H1 (cell line): ENCODE data around the gene TGFBI.

ENCODE experiments used
- GABPA ChIP-seq: IDR thresholded peaks from 2 replicates; pipeline ENCODE4 v1.6.1; 2011; ENCODE audit warnings: mild to moderate bottlenecking, low read length, moderate library complexity, borderline replicate concordance; ENCODE audit not compliant: insufficient read depth
- HDAC2 ChIP-seq, 2 experiments: fragments of 300-600 bp in 1 of 2; sonication (generic) in 1 of 2; IDR thresholded peaks; 2 replicates each; pipeline ENCODE4 v1.6.1; 2011 to 2012; ENCODE audit warnings: low read depth in 2 of 2, low read length in 2 of 2, mild to moderate bottlenecking in 2 of 2, moderate library complexity in 2 of 2, borderline replicate concordance in 1 of 2, inconsistent platforms in 1 of 2
- JUN ChIP-seq: IDR thresholded peaks from 2 replicates; pipeline ENCODE4 v1.6.1; 2011; ENCODE audit warnings: low read depth, mild to moderate bottlenecking, improper control_type of control experiment, low read length
- JUND ChIP-seq: IDR thresholded peaks from 2 replicates; pipeline ENCODE4 v1.6.1; 2011; ENCODE audit warnings: mild to moderate bottlenecking, improper control_type of control experiment, low read length
- MAFK ChIP-seq: IDR thresholded peaks from 2 replicates; pipeline ENCODE4 v1.6.1; 2012; ENCODE audit warnings: low read depth, mild to moderate bottlenecking, improper control_type of control experiment, low read length
- POLR2A ChIP-seq, 2 experiments: IDR thresholded peaks; 1 replicate in 1 of 2; 2 replicates in 1 of 2; pipeline ENCODE4 v1.6.1; 2011; ENCODE audit warnings: low read depth in 2 of 2, low read length in 2 of 2, mild to moderate bottlenecking in 2 of 2; ENCODE audit errors: control extremely low read depth in 1 of 2
- RAD21 ChIP-seq, 2 experiments: IDR thresholded peaks in 1 of 2; conservative IDR thresholded peaks in 1 of 2; 2 replicates each; pipeline ENCODE4 v1.6.1; 2011; ENCODE audit warnings: low read depth in 2 of 2, low read length in 2 of 2, improper control_type of control experiment in 1 of 2, inconsistent platforms in 1 of 2, mild to moderate bottlenecking in 1 of 2, moderate library complexity in 1 of 2
- SP2 ChIP-seq: IDR thresholded peaks from 2 replicates; pipeline ENCODE4 v1.6.1; 2012; ENCODE audit warnings: mild to moderate bottlenecking, low read length, inconsistent platforms
- TAF7 ChIP-seq: optimal IDR thresholded peaks from 2 replicates; pipeline ENCODE3; 2011; ENCODE audit warnings: low read depth, mild to moderate bottlenecking, inconsistent platforms, low read length, moderate library complexity, borderline replicate concordance
- TCF12 ChIP-seq: IDR thresholded peaks from 2 replicates; pipeline ENCODE4 v1.6.1; 2011; ENCODE audit warnings: low read depth, mild to moderate bottlenecking, low read length
- YY1 ChIP-seq: IDR thresholded peaks from 2 replicates; pipeline ENCODE4 v1.6.1; 2011; ENCODE audit warnings: low read depth, mild to moderate bottlenecking, low read length
- ZNF274 ChIP-seq: IDR thresholded peaks from 2 replicates; pipeline ENCODE4 v1.7.0; 2012; ENCODE audit warnings: low read length, borderline replicate concordance; ENCODE audit errors: extremely low read depth
- TF ChIP-seq, protein P1 (sequence below), 3 experiments: IDR thresholded peaks; 1 replicate in 2 of 3; 2 replicates in 1 of 3; pipeline versions ENCODE4 v1.5.1 to v1.6.1; 2011; ENCODE audit warnings: low read length in 3 of 3, mild to moderate bottlenecking in 3 of 3, inconsistent platforms in 2 of 3, low read depth in 1 of 3, moderate library complexity in 1 of 3; ENCODE audit not compliant: insufficient read depth in 1 of 3; ENCODE audit errors: control extremely low read depth in 1 of 3

DNA sequence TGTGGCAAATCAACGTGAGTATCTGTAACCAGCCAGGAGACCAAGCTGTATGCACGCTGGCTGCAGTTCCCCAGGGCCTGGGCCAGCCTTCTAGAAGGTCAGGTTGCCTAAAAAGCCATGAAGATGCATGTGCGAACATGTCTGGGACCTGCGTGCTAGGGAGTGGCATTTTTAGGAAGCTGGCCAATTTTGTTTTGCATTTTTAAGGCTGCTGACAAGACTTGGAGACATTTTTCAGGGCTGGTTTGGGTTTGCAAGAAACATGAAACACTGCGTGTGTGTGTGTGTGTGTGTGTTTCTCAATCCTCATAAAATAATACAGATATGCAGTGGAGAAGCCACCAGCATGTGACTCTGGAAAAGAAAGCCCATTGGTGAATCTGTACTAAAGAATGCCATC, 5.1 kb downstream of the TGFBI start:
- TF ChIP-seq RAD21 (IDR thresholded peaks at IDR 0.05 in 1 of 2, conservative IDR thresholded peaks at IDR 0.05 in 1 of 2; ENCODE audit: low read depth in 2 of 2, low read length in 2 of 2) (no peak), YY1 (no peak), HDAC2 (IDR thresholded peaks at IDR 0.05; ENCODE audit: borderline replicate concordance in 1 of 2, low read depth in 2 of 2, low read length in 2 of 2) (no peak), SP2 (no peak), JUN (no peak), MAFK (no peak), JUND (no peak), TAF7 (no peak), ZNF274 (no peak), TCF12 (no peak), POLR2A (IDR thresholded peaks at IDR 0.05; ENCODE audit: control extremely low read depth in 1 of 2, low read depth in 2 of 2, low read length in 2 of 2) (no peak), GABPA (no peak)
- TF ChIP-seq, protein P1, sequence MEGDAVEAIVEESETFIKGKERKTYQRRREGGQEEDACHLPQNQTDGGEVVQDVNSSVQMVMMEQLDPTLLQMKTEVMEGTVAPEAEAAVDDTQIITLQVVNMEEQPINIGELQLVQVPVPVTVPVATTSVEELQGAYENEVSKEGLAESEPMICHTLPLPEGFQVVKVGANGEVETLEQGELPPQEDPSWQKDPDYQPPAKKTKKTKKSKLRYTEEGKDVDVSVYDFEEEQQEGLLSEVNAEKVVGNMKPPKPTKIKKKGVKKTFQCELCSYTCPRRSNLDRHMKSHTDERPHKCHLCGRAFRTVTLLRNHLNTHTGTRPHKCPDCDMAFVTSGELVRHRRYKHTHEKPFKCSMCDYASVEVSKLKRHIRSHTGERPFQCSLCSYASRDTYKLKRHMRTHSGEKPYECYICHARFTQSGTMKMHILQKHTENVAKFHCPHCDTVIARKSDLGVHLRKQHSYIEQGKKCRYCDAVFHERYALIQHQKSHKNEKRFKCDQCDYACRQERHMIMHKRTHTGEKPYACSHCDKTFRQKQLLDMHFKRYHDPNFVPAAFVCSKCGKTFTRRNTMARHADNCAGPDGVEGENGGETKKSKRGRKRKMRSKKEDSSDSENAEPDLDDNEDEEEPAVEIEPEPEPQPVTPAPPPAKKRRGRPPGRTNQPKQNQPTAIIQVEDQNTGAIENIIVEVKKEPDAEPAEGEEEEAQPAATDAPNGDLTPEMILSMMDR (IDR thresholded peaks at IDR 0.05; ENCODE audit: control extremely low read depth in 1 of 3, insufficient read depth in 1 of 3, low read depth in 1 of 3, low read length in 3 of 3) = no peak
